H9 (cell line): ENCODE results near the gene CACNA1D. TPM values are rescaled to one million over a fixed set of nuclear protein-coding genes. Genes with fewer than 3 reads are reported as not detected.

ENCODE experiments used
- DNase-seq: peaks from one replicate; pipeline ENCODE4 v3.0.0-alpha.2; 2017
- H2AFZ ChIP-seq: one replicate; pipeline ENCODE4 v1.6.1; 2013; ENCODE audit warnings: mild to moderate bottlenecking, low read length, control low read depth, moderate library complexity
- H2AK5ac ChIP-seq: 2 replicates; pipeline ENCODE4 v1.6.1; 2013; ENCODE audit warnings: low read length, control low read depth, mixed read lengths; ENCODE audit not compliant: insufficient read length
- H2BK120ac ChIP-seq: one replicate; pipeline ENCODE4 v1.6.1; 2013; ENCODE audit warnings: low read depth, mild to moderate bottlenecking, low read length, control low read depth, inconsistent platforms; ENCODE audit not compliant: poor library complexity, severe bottlenecking
- H2BK12ac ChIP-seq: 2 replicates; pipeline ENCODE4 v1.6.1; 2013; ENCODE audit warnings: low read length, control low read depth, mixed read lengths, low read depth; ENCODE audit not compliant: insufficient read length
- H2BK15ac ChIP-seq: 2 replicates; pipeline ENCODE4 v1.6.1; 2013; ENCODE audit warnings: low read depth, low read length, control low read depth
- H2BK20ac ChIP-seq: one replicate; pipeline ENCODE4 v1.6.1; 2013; ENCODE audit warnings: low read depth, mild to moderate bottlenecking, low read length, control low read depth, inconsistent platforms; ENCODE audit not compliant: poor library complexity, severe bottlenecking
- H2BK5ac ChIP-seq: 2 replicates; pipeline ENCODE4 v1.6.1; 2013; ENCODE audit warnings: low read length, control low read depth, mixed read lengths; ENCODE audit not compliant: insufficient read length
- H3K14ac ChIP-seq: 2 replicates; pipeline ENCODE4 v1.6.1; 2013; ENCODE audit warnings: low read length, control low read depth; ENCODE audit not compliant: insufficient read depth
- H3K18ac ChIP-seq: 2 replicates; pipeline ENCODE4 v1.6.1; 2013; ENCODE audit warnings: low read depth, mild to moderate bottlenecking, mixed read lengths, low read length, control low read depth; ENCODE audit not compliant: insufficient read length
- H3K23ac ChIP-seq: 2 replicates; pipeline ENCODE4 v1.6.1; 2013; ENCODE audit warnings: low read length, control low read depth, mixed read lengths, low read depth; ENCODE audit not compliant: insufficient read length
- H3K23me2 ChIP-seq: 2 replicates; pipeline ENCODE4 v1.6.1; 2013; ENCODE audit warnings: low read depth, mild to moderate bottlenecking, mixed read lengths, low read length, control low read depth; ENCODE audit not compliant: insufficient read length, poor library complexity, severe bottlenecking
- H3K27ac ChIP-seq: 2 replicates; pipeline ENCODE4 v1.5.1; 2013; ENCODE audit warnings: low read length, control low read depth, mixed read lengths, low read depth; ENCODE audit not compliant: insufficient read length
- H3K27me3 ChIP-seq: 2 replicates; pipeline ENCODE4 v1.6.1; 2013; ENCODE audit warnings: low read length, control low read depth, inconsistent platforms; ENCODE audit not compliant: insufficient read depth
- H3K4ac ChIP-seq: 2 replicates; pipeline ENCODE4 v1.6.1; 2013; ENCODE audit warnings: low read depth, mild to moderate bottlenecking, control low read depth, inconsistent platforms, low read length, moderate library complexity
- H3K4me1 ChIP-seq: 2 replicates; pipeline ENCODE4 v1.6.1; 2013; ENCODE audit warnings: low read length, control low read depth, inconsistent platforms; ENCODE audit not compliant: insufficient read depth
- H3K4me2 ChIP-seq: 2 replicates; pipeline ENCODE4 v1.6.1; 2013; ENCODE audit warnings: low read length, control low read depth, mixed read lengths; ENCODE audit not compliant: insufficient read length, insufficient read depth
- H3K56ac ChIP-seq: 2 replicates; pipeline ENCODE4 v1.6.1; 2013; ENCODE audit warnings: low read depth, mild to moderate bottlenecking, mixed read lengths, low read length, control low read depth; ENCODE audit not compliant: insufficient read length
- H3K79me1 ChIP-seq: 2 replicates; pipeline ENCODE4 v1.6.1; 2013; ENCODE audit warnings: low read depth, mild to moderate bottlenecking, moderate library complexity, low read length, control low read depth, inconsistent platforms; ENCODE audit not compliant: insufficient read depth, poor library complexity, severe bottlenecking
- H3K79me2 ChIP-seq: 2 replicates; pipeline ENCODE4 v1.6.1; 2013; ENCODE audit warnings: low read length, control low read depth, inconsistent platforms; ENCODE audit not compliant: insufficient read depth
- H3K9ac ChIP-seq: 2 replicates; pipeline ENCODE4 v1.6.1; 2013; ENCODE audit warnings: low read length, control low read depth, mixed read lengths; ENCODE audit not compliant: insufficient read length; ENCODE audit errors: extremely low read depth
- H3K9me3 ChIP-seq: one replicate; pipeline ENCODE4 v1.6.1; 2013; ENCODE audit warnings: low read depth, low read length, inconsistent platforms; ENCODE audit not compliant: control insufficient read depth
- H3T11ph ChIP-seq: one replicate; pipeline ENCODE4 v1.6.1; 2013; ENCODE audit warnings: mild to moderate bottlenecking, low read length, control low read depth, inconsistent platforms
- H4K20me1 ChIP-seq: one replicate; pipeline ENCODE4 v1.6.1; 2013; ENCODE audit not compliant: control insufficient read depth, insufficient read length, insufficient read depth
- H4K5ac ChIP-seq: 2 replicates; pipeline ENCODE4 v1.6.1; 2013; ENCODE audit warnings: low read depth, mild to moderate bottlenecking, mixed read lengths, low read length, control low read depth; ENCODE audit not compliant: insufficient read length
- H4K8ac ChIP-seq: replicated peaks from 2 replicates; pipeline ENCODE4 v1.6.1; 2013; ENCODE audit warnings: low read length, control low read depth, mixed read lengths, low read depth; ENCODE audit not compliant: insufficient read length
- H4K91ac ChIP-seq: 2 replicates; pipeline ENCODE4 v1.6.1; 2013; ENCODE audit warnings: low read depth, mild to moderate bottlenecking, moderate library complexity, mixed read lengths, low read length, control low read depth; ENCODE audit not compliant: insufficient read length
- H3K27ac Mint-ChIP-seq, 3 experiments: 2 replicates in 2 of 3; 3 replicates in 1 of 3; pipeline ENCODE4 v1.8.0; 2020 to 2021; ENCODE audit warnings: mixed read lengths in 3 of 3, mild to moderate bottlenecking in 1 of 3, moderate library complexity in 1 of 3
- H3K27me3 Mint-ChIP-seq: 2 replicates; pipeline ENCODE4 v1.8.0; 2021; ENCODE audit warnings: low read depth, mild to moderate bottlenecking, moderate library complexity, mixed read lengths
- H3K36me3 Mint-ChIP-seq, 3 experiments: 2 replicates in 2 of 3; 3 replicates in 1 of 3; pipeline ENCODE4 v1.8.0; 2020 to 2021; ENCODE audit warnings: low read depth in 3 of 3, mixed read lengths in 3 of 3; ENCODE audit not compliant: insufficient read depth in 1 of 3
- H3K4me1 Mint-ChIP-seq, 2 experiments: 2 replicates each; pipeline ENCODE4 v1.8.0; 2020; ENCODE audit warnings: mixed read lengths in 2 of 2
- H3K4me3 Mint-ChIP-seq, 2 experiments: 2 replicates in 1 of 2; 3 replicates in 1 of 2; pipeline ENCODE4 v1.8.0; 2020 to 2021; ENCODE audit warnings: mild to moderate bottlenecking in 2 of 2, mixed read lengths in 2 of 2, moderate library complexity in 1 of 2
- H3K9me3 Mint-ChIP-seq, 2 experiments: 2 replicates in 1 of 2; 3 replicates in 1 of 2; pipeline ENCODE4 v1.8.0; 2020; ENCODE audit warnings: mild to moderate bottlenecking in 2 of 2, mixed read lengths in 2 of 2, moderate library complexity in 1 of 2
- WGBS: extraction: QIAGEN DNeasy Blood & Tissue Kit; methylation state at CpG from one replicate; pipeline ENCODE4 v1.1.7; 2013; ENCODE audit warnings: missing lambda C conversion rate, low lambda C conversion rate, mixed read lengths; ENCODE audit not compliant: insufficient read length; ENCODE audit errors: extremely low coverage; 5-methylcytosine and 5-hydroxymethylcytosine counted together
- total RNA-seq: library from RNA; stranded (reverse); gene quantifications from 2 replicates; pipeline ENCODE4 v1.2.1, GENCODE V29; 2021
- TF ChIP-seq, protein P1 (sequence below): fragments of 200-600 bp; sonication (generic); conservative IDR thresholded peaks from 3 replicates; pipeline ENCODE4 v1.8.0; 2021; ENCODE audit warnings: antibody characterized with exemption, mild to moderate bottlenecking

Gene CACNA1D
- total RNA-seq, 1 experiment from 2014 or later, result 3.5 TPM

DNA sequence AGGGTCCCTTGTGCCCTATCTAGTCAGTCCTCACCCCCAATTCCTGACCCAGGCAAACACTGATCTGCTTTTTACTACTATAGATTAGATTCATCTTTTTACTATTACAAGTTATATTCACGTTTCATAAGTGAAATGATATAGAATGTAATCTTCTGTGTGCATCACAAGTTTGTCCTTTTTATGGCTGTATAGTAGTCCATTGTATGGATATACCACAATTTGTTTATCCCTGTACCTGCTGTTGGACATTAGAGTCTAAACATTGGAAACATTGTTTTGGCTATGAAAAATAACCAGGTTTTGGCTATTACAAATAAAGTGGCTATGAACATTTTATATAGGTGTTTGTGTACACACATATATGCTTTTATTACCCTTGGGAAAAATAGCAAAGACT lies 112.4 kb downstream of the CACNA1D start:
- no peak overlapping the region for H2BK12ac ChIP-seq
- no peak overlapping the region for H3K27ac ChIP-seq
- no peak for DNase-seq
- H2AFZ ChIP-seq, result no peak overlapping the region
- no peaks in the 10 kb centered on the region for H3K79me2 ChIP-seq
- H2BK5ac ChIP-seq, result no peak overlapping the region
- no peak overlapping the region for H2BK15ac ChIP-seq
- no peak overlapping the region for H3T11ph ChIP-seq
- no peaks in the 10 kb centered on the region for H4K20me1 ChIP-seq
- no peak overlapping the region for H4K91ac ChIP-seq
- H3K36me3 Mint-ChIP-seq, result peaks cover 0 to 5% (median 3%) of the 10 kb centered on the region in 3 experiments; a peak in 2 of 7 replicates
- no peak overlapping the region for H3K23ac ChIP-seq
- no peak overlapping the region for H3K27ac Mint-ChIP-seq
- H3K18ac ChIP-seq, result no peak overlapping the region
- TF ChIP-seq, protein P1, sequence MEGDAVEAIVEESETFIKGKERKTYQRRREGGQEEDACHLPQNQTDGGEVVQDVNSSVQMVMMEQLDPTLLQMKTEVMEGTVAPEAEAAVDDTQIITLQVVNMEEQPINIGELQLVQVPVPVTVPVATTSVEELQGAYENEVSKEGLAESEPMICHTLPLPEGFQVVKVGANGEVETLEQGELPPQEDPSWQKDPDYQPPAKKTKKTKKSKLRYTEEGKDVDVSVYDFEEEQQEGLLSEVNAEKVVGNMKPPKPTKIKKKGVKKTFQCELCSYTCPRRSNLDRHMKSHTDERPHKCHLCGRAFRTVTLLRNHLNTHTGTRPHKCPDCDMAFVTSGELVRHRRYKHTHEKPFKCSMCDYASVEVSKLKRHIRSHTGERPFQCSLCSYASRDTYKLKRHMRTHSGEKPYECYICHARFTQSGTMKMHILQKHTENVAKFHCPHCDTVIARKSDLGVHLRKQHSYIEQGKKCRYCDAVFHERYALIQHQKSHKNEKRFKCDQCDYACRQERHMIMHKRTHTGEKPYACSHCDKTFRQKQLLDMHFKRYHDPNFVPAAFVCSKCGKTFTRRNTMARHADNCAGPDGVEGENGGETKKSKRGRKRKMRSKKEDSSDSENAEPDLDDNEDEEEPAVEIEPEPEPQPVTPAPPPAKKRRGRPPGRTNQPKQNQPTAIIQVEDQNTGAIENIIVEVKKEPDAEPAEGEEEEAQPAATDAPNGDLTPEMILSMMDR, result no peak
- H4K8ac ChIP-seq, result no peak overlapping the region
- no peaks in the 10 kb centered on the region for H3K23me2 ChIP-seq
- no peak overlapping the region for H2BK120ac ChIP-seq
- peaks cover 3% of the 10 kb centered on the region; the same call in 1 of the 2 replicates for H3K27me3 Mint-ChIP-seq
- no CpG with 5 or more reads among the region's 1 CpG for WGBS
- H3K9me3 Mint-ChIP-seq, result peaks cover 9 to 15% of the 10 kb centered on the region in 2 experiments
- H4K5ac ChIP-seq, result no peak overlapping the region
- H3K4me1 ChIP-seq, result no peaks in the 10 kb centered on the region
- no peak overlapping the region for H2AK5ac ChIP-seq
- no peaks in the 10 kb centered on the region for H3K9me3 ChIP-seq
- H2BK20ac ChIP-seq, result no peak overlapping the region
- H3K27me3 ChIP-seq, result no peaks in the 10 kb centered on the region
- no peak overlapping the region for H3K4me2 ChIP-seq
- H3K9ac ChIP-seq, result no peak overlapping the region
- no peaks in the 10 kb centered on the region for H3K4me1 Mint-ChIP-seq
- H3K4ac ChIP-seq, result no peak overlapping the region
- H3K14ac ChIP-seq, result no peak overlapping the region
- no peak overlapping the region for H3K56ac ChIP-seq
- H3K4me3 Mint-ChIP-seq, result no peak overlapping the region
- H3K79me1 ChIP-seq, result no peaks in the 10 kb centered on the region
